HUES6 (cell line): ENCODE results near the gene CYREN.
"Not testable (repeated sequence)": the region's sequence is repeated elsewhere in the genome, so short reads cannot be mapped to it uniquely, and the experiment has no call there.

ENCODE experiments used
- H3K27ac ChIP-seq: 2 replicates; pipeline ENCODE4 v1.7.0; 2013; ENCODE audit warnings: low read depth, mild to moderate bottlenecking, low read length, inconsistent platforms
- H3K27me3 ChIP-seq: 2 replicates; pipeline ENCODE4 v1.6.1; 2013; ENCODE audit warnings: low read length; ENCODE audit not compliant: control insufficient read depth, insufficient read depth
- H3K36me3 ChIP-seq: 2 replicates; pipeline ENCODE4 v1.6.1; 2013; ENCODE audit warnings: low read length; ENCODE audit not compliant: control insufficient read depth, insufficient read depth
- H3K4me1 ChIP-seq: 2 replicates; pipeline ENCODE4 v1.6.1; 2013; ENCODE audit warnings: low read length; ENCODE audit not compliant: control insufficient read depth, insufficient read depth
- H3K4me3 ChIP-seq: 2 replicates; pipeline ENCODE4 v1.5.1; 2013; ENCODE audit warnings: low read depth, low read length
- H3K9ac ChIP-seq: one replicate; pipeline ENCODE4 v1.6.1; 2013; ENCODE audit warnings: mild to moderate bottlenecking, low read length
- H3K9me3 ChIP-seq: 2 replicates; pipeline ENCODE4 v1.6.1; 2013; ENCODE audit warnings: low read depth, low read length; ENCODE audit not compliant: control insufficient read depth, insufficient read depth

CYREN gene

DNA sequence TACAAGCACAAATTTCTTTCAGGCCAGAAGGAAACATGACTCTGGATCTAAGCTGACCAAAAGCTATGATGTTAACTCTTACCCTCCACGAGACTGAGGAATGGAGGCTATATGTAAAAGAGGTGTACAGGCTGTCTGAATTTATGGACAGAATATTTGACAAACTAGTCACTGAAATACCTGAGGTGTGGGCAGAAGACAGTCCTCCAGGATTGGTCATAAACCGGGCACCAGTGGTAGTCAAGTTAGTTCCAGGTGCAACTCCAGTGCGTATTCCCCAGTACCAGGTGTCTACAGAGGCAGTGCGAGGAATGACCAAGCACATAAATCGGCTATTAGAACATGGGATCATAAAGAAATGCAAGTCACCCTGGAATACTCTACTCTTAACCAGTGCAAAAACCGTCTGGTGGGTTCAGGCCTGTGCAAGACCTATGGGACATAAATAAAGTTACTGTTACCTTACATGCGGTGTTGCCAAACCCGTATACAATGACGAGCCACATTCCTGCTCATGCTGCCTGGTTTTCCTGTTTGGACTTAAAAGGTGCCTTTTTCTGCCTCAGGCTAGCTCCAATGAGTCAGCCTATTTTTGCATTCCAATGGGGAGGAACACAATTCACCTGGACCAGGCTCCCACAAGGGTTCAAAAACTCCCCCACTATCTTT is 6.7 kb upstream of the CYREN start:
- peaks cover 20% of the 10 kb centered on the region for H3K4me1 ChIP-seq
- no peaks in the 10 kb centered on the region for H3K27me3 ChIP-seq
- H3K27ac ChIP-seq = peak overlapping the region; percentile 58
- H3K9me3 ChIP-seq = peaks cover 39% of the 10 kb centered on the region
- no peak overlapping the region; the same call in 1 of the 2 replicates for H3K4me3 ChIP-seq
- peaks cover 9% of the 10 kb centered on the region for H3K36me3 ChIP-seq
- H3K9ac ChIP-seq = peak overlapping the region; percentile 47

DNA sequence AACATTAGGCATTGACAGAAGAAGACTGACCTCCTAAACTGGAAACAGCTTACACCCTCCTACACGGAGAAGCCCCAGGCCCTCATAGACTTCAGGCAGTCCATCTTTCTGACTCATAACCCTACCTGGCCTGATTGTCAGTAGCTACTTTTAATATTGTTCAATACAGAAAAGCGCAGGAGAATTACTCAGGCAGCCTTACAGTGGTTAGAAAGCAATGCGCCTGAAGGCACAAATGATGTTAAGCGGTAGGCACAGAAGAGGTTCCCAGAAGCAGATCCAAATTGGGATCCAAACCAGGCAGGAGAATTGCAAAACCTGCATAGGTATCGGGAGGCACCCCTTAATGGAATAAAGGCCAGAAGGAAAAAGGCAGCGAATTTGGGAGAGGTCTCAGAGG is 5.4 kb upstream of the CYREN start:
- no peaks in the 10 kb centered on the region for H3K36me3 ChIP-seq
- no peaks in the 10 kb centered on the region for H3K27me3 ChIP-seq
- H3K4me1 ChIP-seq = peaks cover 27% of the 10 kb centered on the region
- peaks cover 27% of the 10 kb centered on the region for H3K9me3 ChIP-seq
- no peak overlapping the region; the same call in 1 of the 2 replicates for H3K27ac ChIP-seq
- no peak overlapping the region for H3K4me3 ChIP-seq
- H3K9ac ChIP-seq = no peak overlapping the region

DNA sequence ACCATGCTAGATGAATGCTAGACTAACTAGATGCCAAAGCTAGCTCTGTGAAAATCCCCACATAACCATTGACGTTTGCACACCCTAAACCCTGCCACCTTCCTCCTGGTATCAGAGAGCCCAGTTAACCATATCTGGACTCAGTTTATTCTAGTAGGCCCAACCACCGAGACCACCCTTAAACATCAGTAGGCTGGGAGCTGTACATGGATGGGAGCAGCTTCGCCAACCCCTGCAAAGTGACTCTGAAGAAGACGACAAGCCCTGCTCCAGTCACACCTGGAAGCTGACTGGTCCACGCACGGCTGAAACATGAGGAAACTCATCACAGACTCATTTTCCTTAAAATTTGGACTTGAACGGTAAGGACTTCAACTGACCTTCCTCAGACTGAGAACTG is 4.4 kb upstream of the CYREN start:
- Histone ChIP-seq H3K9me3 (peaks cover 17% of the 10 kb centered on the region), H3K4me3 (no peak overlapping the region), H3K4me1 (peaks cover 27% of the 10 kb centered on the region), H3K27me3 (no peaks in the 10 kb centered on the region), H3K36me3 (no peaks in the 10 kb centered on the region), H3K9ac (no peak overlapping the region), H3K27ac (no peak overlapping the region)

DNA sequence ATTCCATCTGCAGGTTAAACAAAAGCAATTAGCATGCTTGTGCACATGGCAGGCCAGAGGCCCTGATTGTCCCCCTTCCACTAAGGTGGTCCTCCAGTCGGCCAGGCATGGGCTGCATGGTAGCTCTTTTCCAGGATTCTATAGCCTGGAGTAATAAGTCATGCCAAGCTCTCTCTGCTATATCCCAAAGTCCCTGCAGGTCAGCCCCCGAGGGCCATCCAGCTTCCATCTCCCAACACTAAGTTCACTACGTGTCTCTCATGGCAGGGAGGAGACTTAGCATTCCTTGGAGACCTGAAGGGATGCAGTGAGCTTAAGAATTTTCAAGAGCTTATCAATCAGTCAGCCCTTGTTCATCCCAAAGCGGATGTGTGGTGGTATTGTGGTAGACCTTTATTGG is 3.4 kb upstream of the CYREN start:
- H3K9ac ChIP-seq, H3K27me3 ChIP-seq, H3K36me3 ChIP-seq, H3K9me3 ChIP-seq, H3K27ac ChIP-seq, H3K4me3 ChIP-seq: not testable (repeated sequence)
- peaks cover 34% of the 10 kb centered on the region for H3K4me1 ChIP-seq

DNA sequence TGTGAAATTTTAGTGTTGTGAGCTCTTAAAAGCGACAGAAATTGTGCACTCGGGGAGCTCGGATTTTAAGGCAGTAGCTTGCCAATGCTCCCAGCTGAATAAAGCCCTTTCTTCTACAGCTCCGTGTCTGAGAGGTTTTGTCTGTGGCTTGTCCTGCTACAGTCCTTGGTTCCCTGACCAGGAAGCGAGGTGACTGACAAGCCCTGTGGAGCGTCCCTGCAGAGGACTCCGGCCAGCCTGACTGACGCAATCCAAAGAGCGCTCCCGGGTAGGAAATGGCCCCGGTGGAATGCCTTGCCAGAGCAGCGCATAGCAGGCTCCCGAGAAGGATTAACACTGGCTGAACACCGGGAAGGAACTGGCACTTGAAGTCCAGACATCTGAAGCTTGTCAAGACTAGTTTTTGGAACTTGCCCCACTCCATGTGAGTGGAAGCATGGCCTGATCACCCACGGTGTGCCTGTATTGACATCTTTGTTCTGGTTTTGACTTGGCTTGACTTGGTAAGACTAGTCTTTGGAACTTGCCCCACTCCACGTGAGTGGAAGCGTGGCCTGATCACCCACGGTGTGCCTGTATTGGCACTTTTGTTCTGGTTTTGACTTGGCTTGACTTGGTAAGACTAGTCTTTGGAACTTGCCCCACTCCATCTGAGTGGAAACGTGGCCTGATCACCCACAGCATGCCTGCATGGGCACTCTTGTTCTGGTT is 1.2 kb upstream of the CYREN start:
- Histone ChIP-seq H3K4me3 (peak overlapping the region; percentile 4; the same call in 1 of the 2 replicates), H3K9ac (peak overlapping the region; percentile 31), H3K36me3 (peaks cover 22% of the 10 kb centered on the region), H3K27ac (peak overlapping the region; percentile 25; the same call in 1 of the 2 replicates), H3K4me1 (peaks cover 21% of the 10 kb centered on the region)
- H3K9me3 ChIP-seq, H3K27me3 ChIP-seq: not testable (repeated sequence)

DNA sequence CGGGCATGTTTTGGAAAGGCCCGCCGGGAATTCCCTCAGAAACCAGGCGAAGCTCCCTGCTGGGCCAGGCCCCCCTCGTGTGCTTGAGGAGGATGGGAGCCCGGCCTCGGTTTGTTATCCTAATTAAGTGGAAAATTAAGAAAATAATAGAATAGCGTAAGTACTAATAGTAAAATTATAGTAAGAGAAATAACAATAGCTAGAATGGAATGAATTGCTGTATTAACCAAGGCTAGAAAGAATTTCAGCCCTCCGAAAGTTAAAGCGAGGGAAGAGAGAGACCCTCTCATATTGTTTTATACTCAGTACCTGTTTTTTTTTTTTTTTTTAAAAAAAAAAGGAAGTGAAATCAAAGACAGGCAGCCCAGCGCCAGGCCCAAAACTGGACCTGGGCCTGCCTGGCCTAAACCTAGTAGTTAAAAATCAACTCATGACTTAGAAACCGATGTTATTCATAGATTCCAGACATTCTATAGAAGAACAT is 533 bp upstream of the CYREN start:
- not testable (repeated sequence) for H3K9me3 ChIP-seq, H3K27me3 ChIP-seq
- H3K4me1 ChIP-seq = peaks cover 17% of the 10 kb centered on the region
- H3K36me3 ChIP-seq = peaks cover 29% of the 10 kb centered on the region
- peak overlapping the region; percentile 92 for H3K4me3 ChIP-seq
- peak overlapping the region; percentile 98 for H3K27ac ChIP-seq
- peak overlapping the region; percentile 94 for H3K9ac ChIP-seq

DNA sequence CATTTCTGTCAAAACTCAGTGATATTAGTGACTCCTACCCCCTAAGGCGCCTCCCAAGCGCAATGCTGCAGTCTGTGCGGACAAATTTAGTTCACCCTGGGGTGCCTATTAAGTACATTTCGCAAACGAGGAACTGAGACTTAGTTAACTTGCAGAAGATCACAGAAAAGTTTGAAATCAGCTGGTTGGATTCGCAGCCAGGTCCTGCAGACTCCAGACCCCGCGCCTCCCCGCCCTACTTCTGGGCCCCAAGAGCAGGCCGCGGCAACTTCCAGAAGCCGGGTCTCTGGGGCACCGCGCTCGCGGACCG is 588 bp downstream of the CYREN start:
- no peaks in the 10 kb centered on the region for H3K27me3 ChIP-seq
- H3K9ac ChIP-seq = peak overlapping the region; percentile 94
- peak overlapping the region; percentile 92 for H3K4me3 ChIP-seq
- H3K36me3 ChIP-seq = peaks cover 40% of the 10 kb centered on the region
- peak overlapping the region; percentile 98 for H3K27ac ChIP-seq
- peaks cover 17% of the 10 kb centered on the region for H3K4me1 ChIP-seq
- no peaks in the 10 kb centered on the region for H3K9me3 ChIP-seq

DNA sequence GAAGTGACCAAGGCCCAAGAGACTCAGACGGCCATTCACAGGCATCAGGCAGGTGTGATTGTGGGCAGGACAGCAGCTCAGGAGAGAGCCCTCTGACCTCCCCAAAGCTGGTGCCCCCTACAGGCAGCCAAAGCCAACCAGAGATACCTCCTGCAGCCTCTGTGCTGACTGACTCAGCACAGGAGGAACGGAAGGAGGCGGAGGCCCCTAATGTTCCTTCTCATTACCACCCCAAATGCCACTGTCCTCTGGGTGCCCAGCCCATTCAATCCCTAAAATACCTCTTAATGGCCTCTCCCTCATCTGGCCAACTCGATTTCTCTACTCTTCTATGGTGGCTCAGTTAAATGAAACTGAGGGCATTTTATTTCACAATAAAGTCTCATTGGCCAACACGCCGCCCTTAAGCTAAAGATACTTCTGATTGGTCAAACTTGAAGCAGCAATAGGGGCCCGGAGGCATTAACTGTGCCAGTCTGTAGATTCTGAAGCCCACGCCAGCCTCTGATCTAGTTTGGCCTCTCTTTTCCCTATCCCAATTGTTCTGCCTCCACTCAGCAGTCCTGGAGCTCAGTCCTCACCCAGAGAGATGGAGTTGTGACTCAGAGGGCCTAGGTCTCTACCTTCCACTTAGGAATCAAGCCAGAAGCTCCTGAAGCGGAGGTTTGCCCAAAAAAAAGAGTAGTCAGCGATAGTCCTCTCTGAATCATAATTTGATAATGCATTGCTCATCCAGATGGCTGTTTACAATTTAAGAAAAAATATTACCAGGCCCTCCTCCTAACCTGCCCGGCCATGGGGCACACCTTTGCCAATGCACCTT is 1.2 kb downstream of the CYREN start:
- Histone ChIP-seq H3K9ac (peak overlapping the region; percentile 94), H3K27ac (peak overlapping the region; percentile 98), H3K4me3 (peak overlapping the region; percentile 92), H3K36me3 (peaks cover 45% of the 10 kb centered on the region), H3K27me3 (no peaks in the 10 kb centered on the region), H3K4me1 (peaks cover 17% of the 10 kb centered on the region), H3K9me3 (no peaks in the 10 kb centered on the region)

DNA sequence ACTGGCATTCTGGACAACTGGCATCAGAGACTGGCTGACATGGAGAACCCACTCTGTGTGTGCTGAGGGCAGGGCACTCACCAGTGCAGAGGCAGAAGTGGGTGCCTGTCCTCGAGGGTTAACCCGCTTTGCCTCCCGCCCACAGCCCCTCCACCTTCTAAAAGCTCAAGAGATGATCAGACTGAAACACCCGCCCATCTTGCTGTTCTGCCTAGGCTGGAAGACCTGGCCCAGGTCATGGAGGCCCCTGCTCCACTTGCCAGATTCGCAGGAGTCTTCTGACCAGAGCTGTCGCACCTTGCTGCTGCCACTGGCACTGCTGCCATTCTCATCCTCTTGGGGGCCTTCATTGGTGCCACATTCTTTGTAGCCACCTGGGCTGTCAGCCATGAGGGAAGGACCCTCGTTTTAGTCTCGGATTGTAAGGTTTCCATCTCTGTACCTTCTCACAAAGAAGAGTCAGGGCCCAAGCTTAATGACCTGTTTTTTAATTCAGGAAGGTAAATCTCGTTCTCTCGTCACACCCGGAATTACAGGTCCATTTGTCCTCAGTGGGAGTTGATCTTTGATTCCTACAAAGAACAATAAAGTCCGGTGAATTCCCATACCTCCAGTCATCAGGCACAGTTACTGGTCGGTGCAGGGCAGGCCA is 1.9 kb downstream of the CYREN start:
- Histone ChIP-seq H3K9ac (no peak overlapping the region), H3K36me3 (peaks cover 52% of the 10 kb centered on the region), H3K9me3 (no peaks in the 10 kb centered on the region), H3K27me3 (no peaks in the 10 kb centered on the region), H3K4me3 (no peak overlapping the region), H3K27ac (no peak overlapping the region), H3K4me1 (peaks cover 17% of the 10 kb centered on the region)

DNA sequence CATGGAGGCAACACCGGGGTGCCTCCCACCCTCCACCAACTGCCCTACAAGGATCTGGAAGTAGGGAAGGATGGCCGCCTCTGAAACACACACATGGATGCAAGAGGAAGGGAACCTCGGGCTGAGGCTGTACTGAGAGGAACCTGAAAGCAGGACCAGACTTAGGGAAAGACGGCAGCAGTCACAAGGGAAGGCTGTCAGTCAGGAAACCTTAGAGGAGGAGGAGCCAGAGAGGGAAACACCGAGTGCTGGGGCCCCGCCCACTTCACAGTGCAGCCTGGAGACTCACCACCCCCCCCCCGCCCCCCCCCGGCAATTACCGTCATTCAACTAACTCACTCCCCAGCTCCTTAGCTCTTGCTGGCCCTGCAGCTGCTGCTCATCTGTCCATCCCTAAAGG is 2.5 kb downstream of the CYREN start:
- Histone ChIP-seq H3K4me3 (no peak overlapping the region), H3K27ac (no peak overlapping the region), H3K9me3 (peaks cover under 1% of the 10 kb centered on the region; the same call in 1 of the 2 replicates), H3K36me3 (peaks cover 54% of the 10 kb centered on the region), H3K27me3 (no peaks in the 10 kb centered on the region), H3K4me1 (peaks cover 17% of the 10 kb centered on the region), H3K9ac (no peak overlapping the region)
